Measurements from ENCODE around the gene A2M. TPM values are rescaled to one million over a fixed set of nuclear protein-coding genes. Genes with fewer than 3 reads are reported as not detected.

The A2M gene
- total and polyA plus RNA-seq, 2 of the 8 experiments (the other 6 are each of a cell fraction or from before 2014, with no cell fraction given): 0.15 TPM; not detected in 1

GRCh38 chr12:9103050-9103849 is 12.5 kb downstream of the A2M start:
- POLR2A ChIA-PET (ENCODE audit: partially characterized antibody): no interaction called here
- Histone ChIP-seq H3K36me3 (ENCODE audit: control insufficient read depth in 2 of 4, insufficient read depth in 4 of 4, low read length in 3 of 4) (no peaks in the 10 kb centered on the region), H3K18ac (ENCODE audit: extremely low read depth, low read length) (no peak overlapping the region), H2BK15ac (ENCODE audit: low read length) (no peak overlapping the region), H2BK20ac (ENCODE audit: low read length) (no peak overlapping the region), H2BK5ac (ENCODE audit: low read depth, low read length) (no peak overlapping the region), H3K27me3 (replicated peaks in 1 of 4; ENCODE audit: control insufficient read depth in 3 of 4, extremely low read depth in 1 of 4, insufficient read depth in 3 of 4, low read length in 3 of 4) (no peaks in the 10 kb centered on the region), H4K20me1 (replicated peaks in 1 of 2; ENCODE audit: control insufficient read depth in 1 of 2, insufficient read depth in 2 of 2, low read length in 2 of 2) (no peaks in the 10 kb centered on the region), H2AK5ac (ENCODE audit: low read depth, low read length) (no peak overlapping the region), H4K8ac (ENCODE audit: extremely low read depth, insufficient read depth, low read length) (no peak overlapping the region), H3K9ac (replicated peaks in 1 of 4; ENCODE audit: extremely low read depth in 1 of 4, low read depth in 3 of 4, low read length in 3 of 4) (no peak overlapping the region), H3K4me3 (ENCODE audit: extremely low read depth in 1 of 4, insufficient read depth in 2 of 4, low read depth in 3 of 4, low read length in 4 of 4) (no peak overlapping the region), H3K4me2 (ENCODE audit: insufficient read depth in 1 of 2, low read depth in 2 of 2, low read length in 2 of 2) (no peak overlapping the region), H4K5ac (ENCODE audit: insufficient read length, low read depth, low read length) (no peak overlapping the region), H3K56ac (replicated peaks; ENCODE audit: insufficient read length, low read depth, low read length) (no peak overlapping the region), H3K14ac (ENCODE audit: insufficient read length) (no peak overlapping the region), H2AFZ (ENCODE audit: low read length) (no peak overlapping the region), H2BK120ac (replicated peaks; ENCODE audit: low read depth, low read length) (no peak overlapping the region), H3K4ac (replicated peaks; ENCODE audit: insufficient read length, low read depth, low read length) (no peak overlapping the region), H3K23ac (ENCODE audit: insufficient read length) (no peak overlapping the region), H3K23me2 (ENCODE audit: low read depth, low read length) (no peaks in the 10 kb centered on the region), H3K4me1 (replicated peaks in 1 of 4; ENCODE audit: control insufficient read depth in 3 of 4, insufficient read depth in 4 of 4, low read length in 3 of 4) (no peaks in the 10 kb centered on the region), H3K27ac (ENCODE audit: low read depth, low read length) (no peak overlapping the region), H3K79me1 (ENCODE audit: low read depth, low read length) (no peaks in the 10 kb centered on the region), H4K91ac (replicated peaks; ENCODE audit: insufficient read length, low read length) (no peak overlapping the region), H2BK12ac (ENCODE audit: low read depth, low read length) (no peak overlapping the region), H3K79me2 (ENCODE audit: control insufficient read depth in 1 of 2, insufficient read depth in 2 of 2, low read length in 2 of 2) (no peaks in the 10 kb centered on the region), H3K9me3 (ENCODE audit: insufficient read depth in 2 of 2, low read depth in 1 of 2, low read length in 1 of 2) (no peaks in the 10 kb centered on the region)
- 94% methylated on average over 4 of the region's 4 CpGs; no CpG with 5 or more reads in 1 of the 2 experiments for WGBS, 2 experiments (ENCODE audit: extremely low coverage in 1 of 2, insufficient coverage in 1 of 2, insufficient read length in 1 of 2, insufficient replicate concordance in 2 of 2, low coverage in 1 of 2, low lambda C conversion rate in 2 of 2, missing lambda C conversion rate in 1 of 2)
- no peak for DNase-seq (ENCODE audit: low read depth in 1 of 2, low spot score in 2 of 2)
- CTCF ChIA-PET (ENCODE audit: partially characterized antibody): interaction anchor here (0.6 to 1.0 kb wide), 6 partner anchors 9 to 160 kb away, joined by 3 to 5 read pairs (median 3); partner anchors contain the start of gene A2M
- FAIRE-seq: no peak
- TF ChIP-seq EP300 (IDR thresholded peaks at IDR 0.05; ENCODE audit: borderline replicate concordance in 1 of 2, low read depth in 2 of 2, low read length in 2 of 2) (no peak), SUZ12 (IDR thresholded peaks at IDR 0.05; ENCODE audit: low read length) (no peak), USF2 (IDR thresholded peaks at IDR 0.05; ENCODE audit: low read length) (no peak)
- TF ChIP-seq, protein P1, sequence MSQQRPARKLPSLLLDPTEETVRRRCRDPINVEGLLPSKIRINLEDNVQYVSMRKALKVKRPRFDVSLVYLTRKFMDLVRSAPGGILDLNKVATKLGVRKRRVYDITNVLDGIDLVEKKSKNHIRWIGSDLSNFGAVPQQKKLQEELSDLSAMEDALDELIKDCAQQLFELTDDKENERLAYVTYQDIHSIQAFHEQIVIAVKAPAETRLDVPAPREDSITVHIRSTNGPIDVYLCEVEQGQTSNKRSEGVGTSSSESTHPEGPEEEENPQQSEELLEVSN (IDR thresholded peaks at IDR 0.05): no peak

Measured in H1 (cell line).